Measurements from ENCODE around the gene FJX1.

The FJX1 gene

DNA sequence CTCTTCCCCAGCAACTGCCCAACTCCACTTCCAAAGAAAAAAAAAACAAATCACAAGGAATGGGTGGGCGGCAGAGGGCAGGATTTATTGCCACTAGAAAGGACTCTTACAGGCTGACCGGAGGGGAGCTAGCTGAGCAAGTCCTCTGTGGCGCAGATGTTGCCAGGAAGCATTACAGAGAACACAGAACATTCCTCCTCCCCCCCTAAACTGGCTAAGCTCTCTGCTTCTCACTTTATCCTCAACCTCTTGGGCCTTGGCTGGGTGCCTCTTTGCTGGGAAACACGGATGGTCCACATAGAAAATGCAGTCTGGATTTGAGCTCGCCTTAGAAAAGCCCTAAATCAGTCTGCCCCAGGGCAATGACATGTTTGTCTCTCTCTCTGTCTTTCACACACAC lies 12.6 kb upstream of the FJX1 start:
- no peak for DNase-seq (ENCODE audit: low read depth, low spot score)

DNA sequence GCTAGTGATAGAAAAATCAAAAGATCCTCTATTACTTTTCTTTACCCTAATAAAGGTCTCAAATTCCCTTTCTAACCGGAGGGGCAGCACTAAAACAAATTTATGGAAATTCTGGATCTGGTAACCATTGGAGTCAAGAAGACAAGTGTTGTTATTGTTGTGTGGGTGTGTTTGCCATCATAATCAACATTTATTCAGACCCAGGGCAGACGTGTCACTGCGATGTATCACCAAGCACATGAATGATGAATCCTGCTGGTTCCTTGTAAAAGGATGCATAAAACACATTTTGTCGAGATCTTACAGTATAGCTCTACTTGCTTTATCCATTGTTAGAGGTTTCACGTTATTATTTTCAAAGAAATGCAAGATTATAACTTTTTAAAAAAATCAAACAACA lies 12.1 kb upstream of the FJX1 start:
- DNase-seq (ENCODE audit: low read depth, low spot score), result no peak

DNA sequence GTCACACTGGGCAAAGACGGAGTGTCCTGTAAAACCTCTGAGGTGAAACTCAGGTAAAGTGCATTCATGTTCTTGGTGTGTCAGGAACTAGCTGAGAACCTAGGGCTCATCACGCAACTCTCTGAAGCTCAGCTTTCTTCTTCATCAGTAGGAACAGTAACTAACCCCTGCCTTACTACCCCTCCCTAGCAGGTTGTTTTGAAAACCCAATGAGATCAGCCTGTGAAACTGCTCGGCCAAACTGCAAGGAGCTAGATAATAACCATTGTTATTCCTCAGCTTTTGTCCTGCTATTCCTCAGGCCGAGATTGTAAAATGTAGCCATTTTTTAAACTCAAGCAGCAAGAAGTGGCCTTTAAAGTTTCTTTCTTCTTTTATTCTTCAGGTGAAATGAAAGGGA lies 9.8 kb upstream of the FJX1 start:
- no peak for DNase-seq (ENCODE audit: low read depth, low spot score)

DNA sequence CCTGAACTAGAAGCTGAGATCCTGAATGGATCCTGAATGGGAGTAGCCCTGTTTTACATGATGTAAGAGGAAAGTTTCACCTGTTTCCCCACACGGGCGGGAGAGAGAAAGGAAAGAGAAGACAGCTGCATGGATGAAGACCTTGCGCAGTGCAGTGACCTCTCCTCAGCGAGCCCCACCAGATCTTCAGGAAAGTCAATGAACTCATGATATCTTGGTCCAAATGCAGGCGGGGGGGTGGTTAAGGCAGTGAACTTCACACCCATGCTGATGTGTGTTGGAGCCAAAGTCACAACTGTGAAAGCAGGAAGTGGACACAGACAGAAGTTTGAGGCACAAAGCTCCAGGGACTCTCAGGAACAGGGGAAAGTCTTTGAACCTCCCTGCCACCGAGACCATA lies 8.6 kb upstream of the FJX1 start:
- no peak for DNase-seq (ENCODE audit: low read depth, low spot score)

DNA sequence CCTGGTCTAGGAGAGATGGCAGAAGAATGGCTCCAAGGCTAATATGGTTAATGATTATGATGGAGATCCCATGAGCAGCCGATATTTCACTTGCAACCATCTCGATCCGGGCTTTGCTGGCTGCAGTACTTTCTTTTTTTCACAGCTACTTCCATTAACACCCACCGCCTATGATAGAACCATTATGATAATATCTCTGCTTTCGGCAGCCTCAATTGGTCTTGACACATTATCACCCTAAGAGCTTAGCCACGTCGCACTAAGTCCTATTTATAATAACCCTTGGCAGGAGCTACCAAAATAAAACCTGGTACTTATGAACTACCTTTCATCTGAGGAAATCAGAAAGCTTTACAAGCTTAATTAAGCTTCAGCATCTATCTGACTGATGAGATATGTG lies 7.6 kb upstream of the FJX1 start:
- no peak for DNase-seq (ENCODE audit: low read depth, low spot score)

DNA sequence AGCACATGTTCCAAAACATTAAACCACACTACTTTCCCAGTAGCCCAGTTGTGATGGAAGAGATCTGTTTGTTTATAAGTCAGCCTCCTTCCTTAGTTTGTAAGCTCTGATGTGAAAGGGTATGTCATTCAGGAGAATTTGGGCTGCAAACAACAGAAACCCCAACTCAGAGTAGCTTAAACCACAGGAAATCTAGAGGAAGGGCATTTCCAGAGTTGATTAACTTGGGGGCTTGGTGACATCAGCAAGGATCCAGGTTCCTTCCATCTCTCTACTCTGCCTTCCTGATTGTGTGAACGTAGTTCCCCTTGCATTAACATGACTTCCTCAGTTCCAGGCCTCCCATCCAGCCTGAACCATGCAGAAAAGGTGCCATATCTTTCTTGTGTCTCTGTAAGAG lies 6.5 kb upstream of the FJX1 start:
- DNase-seq (ENCODE audit: low read depth, low spot score), result no peak

DNA sequence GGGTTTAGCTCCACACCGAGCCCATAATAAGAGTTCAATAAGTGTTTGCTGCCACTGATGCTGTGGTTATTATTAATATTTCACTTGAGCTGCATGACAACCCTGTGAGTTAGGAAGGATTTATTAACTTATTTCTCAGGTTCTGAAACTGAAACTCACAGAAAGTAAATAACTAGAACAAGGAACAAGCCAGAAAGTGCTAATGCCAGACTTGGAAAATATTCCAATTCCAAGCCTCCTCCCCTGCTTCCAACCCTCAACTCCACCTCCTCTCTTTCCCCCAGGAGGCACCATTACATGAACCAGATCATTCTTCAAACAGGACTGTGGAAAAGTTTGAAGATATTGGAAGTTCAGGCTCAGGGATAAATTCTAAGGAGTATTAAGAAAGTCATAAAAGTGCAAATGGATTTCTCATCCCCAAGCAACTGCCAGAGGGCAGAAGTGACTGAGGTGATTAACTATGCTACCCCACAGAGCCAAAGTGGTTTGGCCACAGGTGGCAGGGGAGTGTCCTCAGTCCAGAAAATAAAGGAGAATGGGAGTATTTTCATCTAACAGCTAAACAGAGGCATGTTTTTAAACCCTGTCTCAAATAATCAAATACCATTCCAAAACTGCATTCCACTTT lies 3.2 kb upstream of the FJX1 start:
- DNase-seq (ENCODE audit: low read depth, low spot score), result no peak

DNA sequence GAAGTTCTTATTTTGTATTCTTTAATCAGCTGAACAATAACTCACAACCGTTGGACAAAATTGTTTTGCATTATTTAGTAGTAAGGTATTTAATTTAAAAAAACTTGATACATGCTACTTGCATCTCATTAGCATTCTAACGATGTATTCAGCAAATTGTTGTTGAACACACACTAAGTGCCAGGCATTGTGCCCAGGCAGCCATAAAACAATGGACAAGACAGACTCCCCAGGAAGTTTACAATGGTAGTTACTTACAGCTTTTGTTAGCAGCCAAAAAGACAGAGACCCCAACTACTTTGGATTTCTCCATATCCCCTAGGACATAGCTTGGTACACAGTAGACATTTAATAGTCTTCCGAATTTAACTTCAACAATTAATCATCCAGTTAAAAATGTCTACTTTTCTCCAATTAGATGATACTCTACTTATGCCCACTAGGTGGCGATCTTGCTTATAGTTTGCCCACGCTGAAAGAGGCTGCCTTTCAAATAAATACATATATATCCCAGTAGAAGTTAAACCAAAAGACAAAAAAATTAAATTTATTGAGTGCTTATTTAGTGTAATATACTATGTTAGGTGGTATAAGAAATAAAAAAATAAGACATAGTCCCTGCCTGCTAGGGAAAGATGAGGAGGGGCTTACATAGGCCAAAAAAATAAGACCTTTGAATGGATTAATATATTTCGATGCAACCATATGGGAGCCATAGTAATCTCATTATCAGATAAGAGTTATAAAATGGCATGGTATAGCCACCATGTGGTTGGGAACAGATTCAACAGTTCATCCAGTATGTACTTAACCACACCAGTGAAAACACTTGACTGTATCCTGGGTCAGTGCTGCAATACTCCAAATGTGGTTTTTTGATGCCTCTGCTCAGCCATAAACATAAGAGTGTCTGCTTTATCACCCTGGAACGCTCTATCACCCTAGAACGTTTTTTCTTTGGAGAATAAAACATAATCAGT lies 2.0 kb upstream of the FJX1 start:
- no peak for DNase-seq (ENCODE audit: low read depth, low spot score)

DNA sequence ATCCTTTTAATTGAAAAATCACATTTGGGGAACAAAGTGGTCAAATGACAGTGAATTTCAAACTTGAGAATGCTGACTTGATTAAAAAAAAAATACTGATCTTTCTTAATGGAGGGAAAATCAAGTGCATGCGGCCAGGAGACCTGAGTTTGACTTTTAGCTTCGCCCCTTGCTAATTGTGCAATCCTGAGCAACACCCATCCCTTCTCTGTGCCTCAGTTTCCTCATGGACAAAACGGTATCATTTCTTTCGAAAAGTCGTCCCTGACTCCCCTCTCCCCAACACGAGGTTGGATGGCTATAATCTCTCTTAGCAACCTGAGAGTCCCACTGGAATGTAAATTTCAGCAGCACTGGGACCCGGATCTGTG lies 959 bp upstream of the FJX1 start:
- DNase-seq (ENCODE audit: low read depth, low spot score), result no peak

DNA sequence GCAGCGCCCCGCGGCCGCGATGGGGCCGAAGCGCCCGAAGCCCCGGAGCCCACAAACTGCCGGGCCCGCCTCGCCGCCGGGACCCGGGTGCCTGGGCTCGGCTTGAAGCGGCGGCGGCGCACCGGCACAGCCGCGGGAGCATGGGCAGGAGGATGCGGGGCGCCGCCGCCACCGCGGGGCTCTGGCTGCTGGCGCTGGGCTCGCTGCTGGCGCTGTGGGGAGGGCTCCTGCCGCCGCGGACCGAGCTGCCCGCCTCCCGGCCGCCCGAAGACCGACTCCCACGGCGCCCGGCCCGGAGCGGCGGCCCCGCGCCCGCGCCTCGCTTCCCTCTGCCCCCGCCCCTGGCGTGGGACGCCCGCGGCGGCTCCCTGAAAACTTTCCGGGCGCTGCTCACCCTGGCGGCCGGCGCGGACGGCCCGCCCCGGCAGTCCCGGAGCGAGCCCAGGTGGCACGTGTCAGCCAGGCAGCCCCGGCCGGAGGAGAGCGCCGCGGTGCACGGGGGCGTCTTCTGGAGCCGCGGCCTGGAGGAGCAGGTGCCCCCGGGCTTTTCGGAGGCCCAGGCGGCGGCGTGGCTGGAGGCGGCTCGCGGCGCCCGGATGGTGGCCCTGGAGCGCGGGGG lies 346 bp downstream of the FJX1 start:
- no peak for DNase-seq (ENCODE audit: low read depth, low spot score)

DNA sequence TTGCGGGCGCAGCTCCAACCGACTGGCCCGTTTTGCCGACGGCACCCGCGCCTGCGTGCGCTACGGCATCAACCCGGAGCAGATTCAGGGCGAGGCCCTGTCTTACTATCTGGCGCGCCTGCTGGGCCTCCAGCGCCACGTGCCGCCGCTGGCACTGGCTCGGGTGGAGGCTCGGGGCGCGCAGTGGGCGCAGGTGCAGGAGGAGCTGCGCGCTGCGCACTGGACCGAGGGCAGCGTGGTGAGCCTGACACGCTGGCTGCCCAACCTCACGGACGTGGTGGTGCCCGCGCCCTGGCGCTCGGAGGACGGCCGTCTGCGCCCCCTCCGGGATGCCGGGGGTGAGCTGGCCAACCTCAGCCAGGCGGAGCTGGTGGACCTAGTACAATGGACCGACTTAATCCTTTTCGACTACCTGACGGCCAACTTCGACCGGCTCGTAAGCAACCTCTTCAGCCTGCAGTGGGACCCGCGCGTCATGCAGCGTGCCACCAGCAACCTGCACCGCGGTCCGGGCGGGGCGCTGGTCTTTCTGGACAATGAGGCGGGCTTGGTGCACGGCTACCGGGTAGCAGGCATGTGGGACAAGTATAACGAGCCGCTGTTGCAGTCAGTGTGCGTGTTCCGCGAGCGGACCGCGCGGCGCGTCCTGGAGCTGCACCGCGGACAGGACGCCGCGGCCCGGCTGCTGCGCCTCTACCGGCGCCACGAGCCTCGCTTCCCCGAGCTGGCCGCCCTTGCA lies 1.0 kb downstream of the FJX1 start:
- no peak for DNase-seq (ENCODE audit: low read depth, low spot score)

DNA sequence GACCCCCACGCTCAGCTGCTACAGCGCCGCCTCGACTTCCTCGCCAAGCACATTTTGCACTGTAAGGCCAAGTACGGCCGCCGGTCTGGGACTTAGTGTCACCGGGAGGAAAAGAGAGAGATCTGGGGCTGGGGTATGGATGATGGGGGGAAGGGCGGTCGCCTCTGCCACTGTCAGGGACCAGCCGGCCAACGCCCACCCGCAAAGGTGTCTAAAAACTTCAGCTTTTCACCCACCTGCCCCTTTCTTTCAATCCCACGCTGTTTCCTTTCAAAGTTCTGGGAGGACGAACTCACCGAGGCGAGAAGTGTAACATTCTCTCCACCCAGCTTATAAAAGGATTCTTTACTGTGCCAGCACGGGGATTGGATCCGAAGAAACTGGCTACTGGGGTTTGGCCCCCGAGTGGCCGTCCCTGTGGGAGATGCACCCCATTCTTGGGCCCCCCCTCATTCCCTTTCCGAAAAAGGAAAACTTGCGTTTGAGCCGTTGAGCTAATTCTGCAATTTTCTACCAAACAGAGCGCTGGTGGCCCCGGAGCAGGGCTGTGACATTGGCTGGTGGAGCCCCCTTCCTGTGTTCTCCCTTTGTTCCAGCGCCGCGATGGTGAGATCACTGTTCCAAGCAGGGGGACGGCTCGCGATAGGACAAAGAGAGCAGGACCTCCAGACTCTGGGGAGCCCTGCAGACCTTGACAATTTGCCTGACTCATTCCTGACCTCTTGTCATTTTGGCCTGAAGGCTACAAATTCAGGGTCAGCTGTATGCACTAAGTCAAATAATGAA lies 1.8 kb downstream of the FJX1 start:
- DNase-seq (ENCODE audit: low read depth, low spot score), result no peak

DNA sequence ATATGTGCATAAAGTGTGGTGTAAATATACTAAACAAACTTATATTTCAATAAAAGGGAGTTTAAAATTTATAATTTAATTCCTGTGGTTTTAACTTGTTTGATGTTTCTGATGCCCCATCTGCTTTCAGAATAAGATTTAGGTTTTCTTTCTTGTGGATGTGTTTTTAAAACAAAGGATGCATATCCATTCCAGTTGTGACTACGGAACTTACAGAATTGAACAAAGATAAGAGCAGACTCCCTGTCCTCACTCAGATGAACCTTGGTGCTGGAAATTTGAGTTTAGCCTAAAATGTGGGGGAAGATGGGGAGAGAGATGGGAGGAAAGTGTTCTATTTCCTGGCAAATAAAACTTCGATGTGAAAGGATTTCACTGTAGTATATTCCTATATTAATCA lies 2.5 kb downstream of the FJX1 start:
- no peak for DNase-seq (ENCODE audit: low read depth, low spot score)

DNA sequence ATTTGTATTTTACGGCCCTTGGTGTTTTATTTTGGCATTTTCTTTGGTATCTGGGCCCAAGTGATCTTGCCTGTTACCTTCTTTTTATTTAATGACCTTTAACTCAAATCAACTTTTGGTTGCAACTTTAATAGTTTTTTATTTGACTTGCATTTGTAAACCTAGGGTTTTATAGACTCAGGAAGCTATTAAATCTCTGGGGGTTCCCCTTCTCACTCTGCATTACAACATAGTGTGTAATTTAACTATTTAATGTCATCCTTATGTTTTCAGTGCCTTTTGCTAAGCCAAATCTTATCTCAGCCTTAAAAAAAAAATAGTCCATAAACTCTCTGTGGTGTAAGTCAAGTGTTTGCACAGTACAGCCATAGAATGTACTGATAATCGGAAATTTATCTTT lies 3.4 kb downstream of the FJX1 start:
- DNase-seq (ENCODE audit: low read depth, low spot score), result no peak

DNA sequence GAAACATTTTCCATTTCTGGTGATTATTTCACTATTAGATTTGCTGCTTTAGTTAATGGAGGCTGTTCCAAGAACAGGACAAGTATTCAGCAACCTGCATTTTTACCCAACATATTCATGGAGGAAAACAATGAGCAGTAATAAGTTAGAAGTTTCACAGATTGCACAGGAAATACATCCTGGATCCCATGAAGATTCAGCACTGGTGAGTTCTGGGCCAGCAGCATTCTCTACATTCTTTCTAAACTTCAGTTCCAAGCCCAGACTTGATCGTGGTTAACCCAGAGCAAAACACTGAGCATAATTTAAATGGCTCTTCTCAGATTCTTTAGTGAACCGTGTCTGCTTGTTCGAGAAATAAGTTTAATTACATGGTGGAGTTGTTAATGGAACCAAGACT lies 3.8 kb downstream of the FJX1 start:
- no peak for DNase-seq (ENCODE audit: low read depth, low spot score)

DNA sequence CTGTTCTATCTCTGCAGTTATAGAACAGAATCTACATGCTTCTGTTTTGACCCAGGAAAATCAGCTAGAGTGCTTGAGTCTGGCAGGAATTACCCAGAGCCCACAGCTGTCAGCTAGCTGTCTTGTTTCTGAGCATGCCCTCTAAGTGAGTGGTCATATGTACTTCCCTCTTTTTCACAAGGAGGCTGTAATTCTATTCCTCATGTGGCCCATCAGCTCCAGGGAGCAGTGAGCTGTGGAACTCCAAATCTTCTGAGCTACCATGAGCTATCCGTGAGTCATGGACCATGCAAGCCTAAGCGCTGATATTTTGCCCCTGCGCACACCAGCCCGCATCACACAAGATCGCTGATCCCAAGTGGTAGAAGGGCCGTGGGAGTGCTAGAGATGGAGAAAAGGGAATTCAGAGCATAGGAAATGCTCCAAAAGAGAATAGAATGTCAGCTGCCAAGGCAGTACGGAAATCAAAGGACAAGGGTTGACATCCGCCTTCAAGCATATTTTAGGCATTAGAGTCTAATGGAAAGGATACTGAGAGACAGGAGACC lies 5.4 kb downstream of the FJX1 start:
- no peak for DNase-seq (ENCODE audit: low read depth, low spot score)

DNA sequence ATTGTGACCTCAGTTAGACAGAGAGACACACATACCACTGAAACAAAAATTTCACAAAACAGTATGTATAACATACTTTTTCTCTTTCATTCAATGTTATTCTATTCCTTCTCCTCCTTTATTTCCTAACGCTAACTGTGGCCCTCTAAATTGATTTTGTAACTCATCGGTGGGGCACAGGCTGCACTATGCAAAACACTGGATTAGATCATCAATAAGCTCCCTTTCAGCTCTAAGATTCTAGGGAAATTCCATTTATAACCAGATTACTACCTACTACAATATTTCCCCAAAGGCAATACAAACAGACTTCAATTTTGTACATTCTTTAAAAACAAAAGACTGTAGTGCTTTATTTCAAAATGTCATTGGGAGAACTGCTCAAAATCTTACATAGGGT lies 6.1 kb downstream of the FJX1 start:
- DNase-seq (ENCODE audit: low read depth, low spot score), result no peak

DNA sequence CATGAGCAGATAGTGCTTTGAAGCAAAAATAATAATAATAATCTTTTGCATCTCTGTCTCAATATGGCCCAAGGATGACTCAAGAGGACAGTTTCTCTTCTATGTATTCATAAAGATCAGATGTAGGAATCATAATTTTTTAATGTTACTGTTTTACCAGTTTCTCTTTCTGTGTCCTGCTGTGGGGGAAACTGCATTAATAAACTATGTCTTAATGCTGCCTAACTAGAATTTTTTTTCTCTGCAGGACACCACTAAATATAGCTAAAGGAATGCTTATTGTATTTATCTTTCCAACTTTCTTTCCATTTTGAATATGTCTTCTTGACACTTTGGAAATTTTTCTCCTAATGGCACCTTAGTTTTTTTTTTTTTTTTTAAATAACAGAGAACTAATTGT lies 6.5 kb downstream of the FJX1 start:
- no peak for DNase-seq (ENCODE audit: low read depth, low spot score)

DNA sequence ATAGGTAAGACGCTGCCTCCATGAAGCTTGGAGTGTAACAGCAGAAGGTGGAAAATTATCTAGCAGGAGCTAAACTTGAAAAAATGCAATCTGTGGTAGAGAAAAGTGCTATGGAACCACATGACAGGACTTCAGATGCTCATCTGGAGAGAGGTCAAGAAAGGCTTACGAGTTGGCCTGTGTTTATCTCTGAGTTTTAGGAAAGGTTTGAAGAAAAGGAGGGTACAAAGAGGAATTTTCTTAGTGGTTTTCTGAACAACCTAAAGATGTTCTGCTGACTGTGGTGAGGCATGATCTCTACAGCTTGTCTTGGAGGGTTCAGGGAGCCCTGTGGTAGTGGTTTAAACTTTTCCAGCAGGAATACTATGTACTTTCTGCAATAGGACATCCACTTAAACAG lies 8.2 kb downstream of the FJX1 start:
- DNase-seq (ENCODE audit: low read depth, low spot score), result no peak

DNA sequence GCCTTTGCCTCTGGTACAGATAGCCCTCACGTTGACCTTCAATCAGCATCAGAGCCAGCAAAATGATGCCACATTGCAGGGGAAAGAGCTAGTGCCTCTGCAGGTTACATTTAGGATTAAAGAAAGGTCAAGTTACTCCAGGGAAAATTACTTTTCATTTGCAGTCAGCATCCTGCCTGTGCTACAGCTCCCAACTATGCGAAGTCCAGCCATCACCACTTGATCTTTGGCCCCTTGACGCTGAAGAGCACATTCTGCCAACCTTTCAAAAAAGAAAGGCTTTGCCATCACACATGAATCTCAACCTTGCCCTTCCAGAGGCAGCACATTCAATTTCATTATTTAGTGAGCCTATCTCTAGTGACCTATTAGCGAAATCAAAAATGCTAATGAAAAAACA lies 11.3 kb downstream of the FJX1 start:
- no peak for DNase-seq (ENCODE audit: low read depth, low spot score)

DNA sequence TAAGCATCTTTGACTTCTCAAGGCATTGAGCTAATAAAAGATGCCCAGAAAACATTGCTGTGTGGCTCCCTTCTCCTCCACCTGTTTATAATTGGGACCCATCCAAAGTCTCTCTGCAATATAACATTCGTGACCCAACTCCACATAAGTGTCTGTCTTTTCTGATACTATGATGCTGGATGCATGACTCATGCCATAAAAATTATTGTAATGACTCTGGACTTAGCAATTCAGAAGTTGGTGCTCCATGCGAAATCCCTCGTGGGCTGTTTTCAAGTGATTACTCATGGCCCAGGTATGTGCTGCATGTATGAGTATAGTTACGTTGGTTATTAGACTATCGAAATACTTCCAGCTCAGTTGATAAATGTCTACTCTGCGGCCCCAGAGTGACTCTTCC lies 11.7 kb downstream of the FJX1 start:
- DNase-seq (ENCODE audit: low read depth, low spot score), result no peak
